H9 (cell line): ENCODE data around the gene PRR20A. TPM values are rescaled to one million over a fixed set of nuclear protein-coding genes. Genes with fewer than 3 reads are reported as not detected.
"Not testable (repeated sequence)": the region's sequence is repeated elsewhere in the genome, so short reads cannot be mapped to it uniquely, and the experiment has no call there.

Source experiments
- DNase-seq: peaks from one replicate; pipeline ENCODE4 v3.0.0-alpha.2; 2017
- H2AFZ ChIP-seq: one replicate; pipeline ENCODE4 v1.6.1; 2013; ENCODE audit warnings: mild to moderate bottlenecking, low read length, control low read depth, moderate library complexity
- H2AK5ac ChIP-seq: 2 replicates; pipeline ENCODE4 v1.6.1; 2013; ENCODE audit warnings: low read length, control low read depth, mixed read lengths; ENCODE audit not compliant: insufficient read length
- H2BK120ac ChIP-seq: one replicate; pipeline ENCODE4 v1.6.1; 2013; ENCODE audit warnings: low read depth, mild to moderate bottlenecking, low read length, control low read depth, inconsistent platforms; ENCODE audit not compliant: poor library complexity, severe bottlenecking
- H2BK12ac ChIP-seq: 2 replicates; pipeline ENCODE4 v1.6.1; 2013; ENCODE audit warnings: low read length, control low read depth, mixed read lengths, low read depth; ENCODE audit not compliant: insufficient read length
- H2BK15ac ChIP-seq: 2 replicates; pipeline ENCODE4 v1.6.1; 2013; ENCODE audit warnings: low read depth, low read length, control low read depth
- H2BK20ac ChIP-seq: one replicate; pipeline ENCODE4 v1.6.1; 2013; ENCODE audit warnings: low read depth, mild to moderate bottlenecking, low read length, control low read depth, inconsistent platforms; ENCODE audit not compliant: poor library complexity, severe bottlenecking
- H2BK5ac ChIP-seq: 2 replicates; pipeline ENCODE4 v1.6.1; 2013; ENCODE audit warnings: low read length, control low read depth, mixed read lengths; ENCODE audit not compliant: insufficient read length
- H3K14ac ChIP-seq: 2 replicates; pipeline ENCODE4 v1.6.1; 2013; ENCODE audit warnings: low read length, control low read depth; ENCODE audit not compliant: insufficient read depth
- H3K18ac ChIP-seq: 2 replicates; pipeline ENCODE4 v1.6.1; 2013; ENCODE audit warnings: low read depth, mild to moderate bottlenecking, mixed read lengths, low read length, control low read depth; ENCODE audit not compliant: insufficient read length
- H3K23ac ChIP-seq: 2 replicates; pipeline ENCODE4 v1.6.1; 2013; ENCODE audit warnings: low read length, control low read depth, mixed read lengths, low read depth; ENCODE audit not compliant: insufficient read length
- H3K23me2 ChIP-seq: 2 replicates; pipeline ENCODE4 v1.6.1; 2013; ENCODE audit warnings: low read depth, mild to moderate bottlenecking, mixed read lengths, low read length, control low read depth; ENCODE audit not compliant: insufficient read length, poor library complexity, severe bottlenecking
- H3K27ac ChIP-seq: 2 replicates; pipeline ENCODE4 v1.5.1; 2013; ENCODE audit warnings: low read length, control low read depth, mixed read lengths, low read depth; ENCODE audit not compliant: insufficient read length
- H3K27me3 ChIP-seq: 2 replicates; pipeline ENCODE4 v1.6.1; 2013; ENCODE audit warnings: low read length, control low read depth, inconsistent platforms; ENCODE audit not compliant: insufficient read depth
- H3K4ac ChIP-seq: 2 replicates; pipeline ENCODE4 v1.6.1; 2013; ENCODE audit warnings: low read depth, mild to moderate bottlenecking, control low read depth, inconsistent platforms, low read length, moderate library complexity
- H3K4me1 ChIP-seq: 2 replicates; pipeline ENCODE4 v1.6.1; 2013; ENCODE audit warnings: low read length, control low read depth, inconsistent platforms; ENCODE audit not compliant: insufficient read depth
- H3K4me2 ChIP-seq: 2 replicates; pipeline ENCODE4 v1.6.1; 2013; ENCODE audit warnings: low read length, control low read depth, mixed read lengths; ENCODE audit not compliant: insufficient read length, insufficient read depth
- H3K56ac ChIP-seq: 2 replicates; pipeline ENCODE4 v1.6.1; 2013; ENCODE audit warnings: low read depth, mild to moderate bottlenecking, mixed read lengths, low read length, control low read depth; ENCODE audit not compliant: insufficient read length
- H3K79me1 ChIP-seq: 2 replicates; pipeline ENCODE4 v1.6.1; 2013; ENCODE audit warnings: low read depth, mild to moderate bottlenecking, moderate library complexity, low read length, control low read depth, inconsistent platforms; ENCODE audit not compliant: insufficient read depth, poor library complexity, severe bottlenecking
- H3K79me2 ChIP-seq: 2 replicates; pipeline ENCODE4 v1.6.1; 2013; ENCODE audit warnings: low read length, control low read depth, inconsistent platforms; ENCODE audit not compliant: insufficient read depth
- H3K9ac ChIP-seq: 2 replicates; pipeline ENCODE4 v1.6.1; 2013; ENCODE audit warnings: low read length, control low read depth, mixed read lengths; ENCODE audit not compliant: insufficient read length; ENCODE audit errors: extremely low read depth
- H3K9me3 ChIP-seq: one replicate; pipeline ENCODE4 v1.6.1; 2013; ENCODE audit warnings: low read depth, low read length, inconsistent platforms; ENCODE audit not compliant: control insufficient read depth
- H3T11ph ChIP-seq: one replicate; pipeline ENCODE4 v1.6.1; 2013; ENCODE audit warnings: mild to moderate bottlenecking, low read length, control low read depth, inconsistent platforms
- H4K20me1 ChIP-seq: one replicate; pipeline ENCODE4 v1.6.1; 2013; ENCODE audit not compliant: control insufficient read depth, insufficient read length, insufficient read depth
- H4K5ac ChIP-seq: 2 replicates; pipeline ENCODE4 v1.6.1; 2013; ENCODE audit warnings: low read depth, mild to moderate bottlenecking, mixed read lengths, low read length, control low read depth; ENCODE audit not compliant: insufficient read length
- H4K8ac ChIP-seq: replicated peaks from 2 replicates; pipeline ENCODE4 v1.6.1; 2013; ENCODE audit warnings: low read length, control low read depth, mixed read lengths, low read depth; ENCODE audit not compliant: insufficient read length
- H4K91ac ChIP-seq: 2 replicates; pipeline ENCODE4 v1.6.1; 2013; ENCODE audit warnings: low read depth, mild to moderate bottlenecking, moderate library complexity, mixed read lengths, low read length, control low read depth; ENCODE audit not compliant: insufficient read length
- H3K27ac Mint-ChIP-seq, 3 experiments: 2 replicates in 2 of 3; 3 replicates in 1 of 3; pipeline ENCODE4 v1.8.0; 2020 to 2021; ENCODE audit warnings: mixed read lengths in 3 of 3, mild to moderate bottlenecking in 1 of 3, moderate library complexity in 1 of 3
- H3K27me3 Mint-ChIP-seq: 2 replicates; pipeline ENCODE4 v1.8.0; 2021; ENCODE audit warnings: low read depth, mild to moderate bottlenecking, moderate library complexity, mixed read lengths
- H3K36me3 Mint-ChIP-seq, 3 experiments: 2 replicates in 2 of 3; 3 replicates in 1 of 3; pipeline ENCODE4 v1.8.0; 2020 to 2021; ENCODE audit warnings: low read depth in 3 of 3, mixed read lengths in 3 of 3; ENCODE audit not compliant: insufficient read depth in 1 of 3
- H3K4me1 Mint-ChIP-seq, 2 experiments: 2 replicates each; pipeline ENCODE4 v1.8.0; 2020; ENCODE audit warnings: mixed read lengths in 2 of 2
- H3K4me3 Mint-ChIP-seq, 2 experiments: 2 replicates in 1 of 2; 3 replicates in 1 of 2; pipeline ENCODE4 v1.8.0; 2020 to 2021; ENCODE audit warnings: mild to moderate bottlenecking in 2 of 2, mixed read lengths in 2 of 2, moderate library complexity in 1 of 2
- H3K9me3 Mint-ChIP-seq, 2 experiments: 2 replicates in 1 of 2; 3 replicates in 1 of 2; pipeline ENCODE4 v1.8.0; 2020; ENCODE audit warnings: mild to moderate bottlenecking in 2 of 2, mixed read lengths in 2 of 2, moderate library complexity in 1 of 2
- WGBS: extraction: QIAGEN DNeasy Blood & Tissue Kit; methylation state at CpG from one replicate; pipeline ENCODE4 v1.1.7; 2013; ENCODE audit warnings: missing lambda C conversion rate, low lambda C conversion rate, mixed read lengths; ENCODE audit not compliant: insufficient read length; ENCODE audit errors: extremely low coverage; 5-methylcytosine and 5-hydroxymethylcytosine counted together
- total RNA-seq: library from RNA; stranded (reverse); gene quantifications from 2 replicates; pipeline ENCODE4 v1.2.1, GENCODE V29; 2021

Gene PRR20A
- total RNA-seq, 1 experiment from 2014 or later: not detected

DNA sequence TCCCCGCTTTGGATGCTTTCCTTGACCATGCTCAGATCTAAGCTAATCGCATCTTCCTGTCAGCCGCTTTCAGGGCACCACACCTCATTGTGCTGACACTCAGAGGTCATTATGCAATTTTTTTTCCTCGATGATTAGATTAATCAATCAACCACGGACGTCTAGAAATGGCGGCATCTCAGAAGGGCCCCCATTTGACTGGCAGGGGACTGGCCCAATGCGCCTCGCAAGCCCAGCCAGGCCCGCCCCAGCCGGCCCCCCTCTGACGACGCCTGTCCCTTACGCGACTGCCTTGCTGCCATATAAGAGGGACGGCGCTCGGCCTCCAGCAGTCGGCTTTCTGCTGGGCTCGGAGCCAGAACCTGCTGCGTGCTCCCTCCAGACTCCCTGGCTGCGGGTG is 6.5 kb downstream of the PRR20A start, which contains the start of gene PRR20B:
TSS of gene PRR20B (plus strand) at position 301 of the 400 bp plus-strand sequence. CDS start 387 bp downstream, outside the sequence.
- not testable (repeated sequence) for H3K23ac ChIP-seq, H3K4ac ChIP-seq, H3K4me3 Mint-ChIP-seq, H3K79me1 ChIP-seq, H4K8ac ChIP-seq, H3K27ac Mint-ChIP-seq, H4K5ac ChIP-seq, DNase-seq, H3T11ph ChIP-seq, H3K27me3 Mint-ChIP-seq, H3K23me2 ChIP-seq, H2BK120ac ChIP-seq, H3K4me1 Mint-ChIP-seq, H3K79me2 ChIP-seq, H4K91ac ChIP-seq, H2AFZ ChIP-seq, H3K56ac ChIP-seq, H2BK12ac ChIP-seq, H3K36me3 Mint-ChIP-seq, H2BK5ac ChIP-seq, H2BK20ac ChIP-seq, H3K27me3 ChIP-seq, H3K9me3 Mint-ChIP-seq, H2AK5ac ChIP-seq, H4K20me1 ChIP-seq, H2BK15ac ChIP-seq, H3K9ac ChIP-seq, H3K4me2 ChIP-seq, H3K27ac ChIP-seq, H3K4me1 ChIP-seq, H3K18ac ChIP-seq, H3K14ac ChIP-seq, H3K9me3 ChIP-seq
- no CpG with 5 or more reads among the region's 22 CpGs for WGBS

GRCh38 chr13:57148106-57148505 is 7.4 kb downstream of the PRR20A start:
- H3K27ac Mint-ChIP-seq, H2BK15ac ChIP-seq, H3K9me3 ChIP-seq, H2BK120ac ChIP-seq, H3K4me1 Mint-ChIP-seq, H2BK12ac ChIP-seq, H3K27ac ChIP-seq, H3K36me3 Mint-ChIP-seq, H3K18ac ChIP-seq, H3K79me1 ChIP-seq, H3K9ac ChIP-seq, H4K8ac ChIP-seq, H3K27me3 ChIP-seq, H3K56ac ChIP-seq, H4K91ac ChIP-seq, H2BK20ac ChIP-seq, H3T11ph ChIP-seq, H3K79me2 ChIP-seq, H4K20me1 ChIP-seq, H2AK5ac ChIP-seq, H3K4me1 ChIP-seq, DNase-seq, H3K4ac ChIP-seq, H3K9me3 Mint-ChIP-seq, H4K5ac ChIP-seq, H3K23me2 ChIP-seq, H3K23ac ChIP-seq, H2BK5ac ChIP-seq, H2AFZ ChIP-seq, H3K27me3 Mint-ChIP-seq, H3K14ac ChIP-seq, H3K4me2 ChIP-seq, H3K4me3 Mint-ChIP-seq: not testable (repeated sequence)
- WGBS: no CpG with 5 or more reads among the region's 14 CpGs
